Left renal cortex interstitium (tissue), 4 donors: ENCODE results near the gene DPYD. TPM values are rescaled to one million over a fixed set of nuclear protein-coding genes. Genes with fewer than 3 reads are reported as not detected.

Experiments
- DNase-seq, 4 donors: peaks; one replicate each; pipeline ENCODE4 v3.0.0-alpha.2; 2013; ENCODE audit warnings: low read depth in 4 of 4, low spot score in 2 of 4, missing footprints in 1 of 4
- polyA plus RNA-seq, 4 donors: library from polyadenylated mRNA; unstranded; fragments of 120-200 nt; gene quantifications; one replicate each; pipeline ENCODE4 v1.2.1, GENCODE V29; 2013; ENCODE audit not compliant: insufficient read length in 4 of 4

Gene DPYD
- polyA plus RNA-seq, 4 donors = 10.9 to 14.9 (median 12.9) TPM

DNA sequence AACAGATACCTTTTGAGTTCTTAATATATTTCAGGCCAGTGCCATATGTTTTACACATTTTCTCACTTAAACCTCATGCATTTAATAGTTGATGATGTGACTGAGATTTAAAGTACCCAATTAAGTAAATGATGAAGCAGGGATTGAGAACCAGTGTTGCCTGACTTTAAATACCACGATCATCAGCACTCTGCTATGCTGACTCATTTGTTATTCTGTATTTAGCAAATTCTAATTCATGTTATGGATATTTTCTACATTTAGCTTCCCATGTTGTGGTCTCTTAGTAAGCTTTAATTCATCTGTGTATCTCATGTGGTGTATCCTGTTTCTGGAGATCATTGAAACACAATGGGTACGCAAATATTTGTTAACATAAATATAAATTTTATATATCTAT is 836.3 kb downstream of the DPYD start:
- DNase-seq = no peak

DNA sequence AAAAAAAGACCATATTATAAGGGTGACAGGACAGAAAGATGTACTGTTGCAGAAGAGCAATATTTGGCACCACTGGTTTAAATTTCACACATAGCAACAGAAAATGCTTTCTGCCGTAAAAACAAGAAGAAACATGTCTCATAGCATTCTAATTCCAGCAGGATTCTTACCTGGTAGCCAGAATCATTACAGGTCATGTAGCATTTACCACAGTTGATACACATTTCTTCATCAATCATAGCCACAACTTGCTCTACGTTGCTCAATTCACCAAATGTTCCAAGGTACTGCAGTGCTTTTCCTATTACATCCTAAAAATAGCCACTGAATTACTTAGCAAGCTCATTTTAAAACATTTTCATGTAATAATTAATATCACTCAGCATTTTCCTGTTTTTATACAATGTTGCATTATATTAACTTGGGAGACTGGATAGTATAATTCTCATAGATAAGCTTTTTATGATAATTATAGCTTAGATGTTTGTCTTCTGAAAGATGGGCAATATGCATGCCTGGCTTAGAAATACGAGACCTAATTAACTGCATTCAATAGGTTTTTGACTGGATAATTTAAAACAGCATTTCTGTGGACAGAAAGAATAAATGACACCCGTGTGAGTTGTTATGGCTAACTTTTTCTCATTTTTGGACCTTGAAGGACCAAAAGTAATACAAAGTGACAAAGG is 838.5 kb downstream of the DPYD start:
- DNase-seq = no peak

DNA sequence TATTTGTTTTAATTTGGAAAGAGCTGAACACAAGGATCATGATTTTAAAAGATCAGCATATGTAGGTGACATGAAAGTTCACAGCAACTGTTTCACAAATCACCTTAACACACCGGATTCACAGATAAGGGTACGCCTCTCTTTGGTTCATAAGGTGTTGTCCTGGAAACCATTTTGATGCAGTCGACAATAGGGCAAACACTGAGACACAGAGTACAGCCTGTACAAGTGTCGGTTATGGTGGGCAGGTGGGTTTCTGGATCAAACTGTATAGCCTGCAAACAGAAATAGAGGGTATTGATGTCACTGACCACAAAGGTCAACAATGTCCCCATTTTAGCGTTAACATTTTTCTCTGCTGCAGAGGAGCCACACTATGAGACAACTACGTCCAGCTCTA is 842.0 kb downstream of the DPYD start:
- DNase-seq = no peak

- DNase-seq = no peak
These were observed 843.6 kb downstream of the DPYD start for GRCh38 chr1:97077221-97077620.

- no peak for DNase-seq
These were observed 846.1 kb downstream of the DPYD start for GRCh38 chr1:97074771-97075170.

GRCh38 chr1:97073936-97074335 is 846.9 kb downstream of the DPYD start:
- DNase-seq = no peak

- no peak for DNase-seq
These were observed 847.7 kb downstream of the DPYD start for GRCh38 chr1:97073169-97073568.

GRCh38 chr1:97071173-97071572 is 849.7 kb downstream of the DPYD start:
- DNase-seq = no peak

GRCh38 chr1:97070376-97070775 is 850.5 kb downstream of the DPYD start:
- no peak for DNase-seq

GRCh38 chr1:97069312-97069711 is 851.5 kb downstream of the DPYD start:
- no peak for DNase-seq

DNA sequence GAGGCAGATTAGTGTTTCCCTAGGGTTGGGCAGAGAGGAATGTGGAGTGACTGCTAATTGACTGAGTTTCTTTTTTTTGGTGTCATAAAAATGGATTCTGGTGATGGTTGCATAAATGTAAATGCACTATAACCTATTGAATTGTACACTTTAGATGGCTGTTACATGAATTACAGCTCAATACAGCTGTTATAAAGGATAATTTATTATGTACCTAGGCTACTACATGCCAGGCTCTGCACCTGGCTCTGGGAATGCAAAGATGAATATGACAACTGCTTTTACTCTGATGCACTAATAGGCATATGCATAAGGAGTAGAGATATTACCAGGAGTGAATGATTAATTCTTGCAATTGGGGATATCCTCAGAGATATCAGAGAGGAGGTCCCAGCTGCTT is 854.0 kb downstream of the DPYD start:
- no peak for DNase-seq

- DNase-seq = no peak
These were observed 857.3 kb downstream of the DPYD start for GRCh38 chr1:97063532-97063931.

- no peak for DNase-seq
These were observed 859.2 kb downstream of the DPYD start for GRCh38 chr1:97061604-97062003.

DNA sequence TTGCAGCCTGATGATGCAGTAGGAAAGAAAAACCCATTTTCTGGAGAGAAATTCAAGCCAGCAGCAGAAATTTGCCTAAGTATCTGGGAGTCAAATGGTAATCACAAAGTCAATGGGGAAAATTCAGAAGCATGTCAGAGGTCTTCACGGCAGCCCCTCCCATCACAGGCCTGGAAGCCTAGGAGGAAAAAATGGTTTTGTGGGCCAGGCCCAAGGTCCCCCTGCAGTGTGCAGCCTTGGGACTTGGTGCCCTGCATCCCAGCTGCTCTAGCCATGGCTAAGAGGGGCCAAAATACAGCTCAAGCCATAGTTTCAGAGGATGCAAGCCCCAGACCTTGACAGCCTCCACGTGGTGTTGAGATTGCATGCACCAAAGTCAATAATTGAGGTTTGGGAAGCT is 864.4 kb downstream of the DPYD start:
- DNase-seq = no peak

DNA sequence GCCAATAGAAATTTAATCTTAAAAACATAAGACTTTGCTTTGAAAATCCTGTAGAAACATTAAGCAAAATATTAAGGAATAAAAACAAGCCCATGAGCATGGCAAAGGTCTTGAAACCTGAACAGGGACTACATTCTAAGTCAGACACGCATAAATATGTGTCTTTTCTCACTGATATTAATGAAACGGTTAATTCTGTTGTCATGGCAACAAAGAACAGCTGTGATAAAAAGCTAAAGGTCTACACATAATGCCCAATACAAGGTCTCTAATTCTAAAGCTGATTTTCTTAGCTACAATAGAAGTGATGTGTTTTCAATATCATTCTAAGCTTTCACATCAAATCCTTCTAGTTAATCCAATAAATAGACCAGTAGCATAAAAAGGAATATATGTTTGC is 867.6 kb downstream of the DPYD start:
- DNase-seq = no peak

- no peak for DNase-seq
These were observed 869.0 kb downstream of the DPYD start for GRCh38 chr1:97051823-97052222.

GRCh38 chr1:97050506-97050905 is 870.3 kb downstream of the DPYD start:
- no peak for DNase-seq

DNA sequence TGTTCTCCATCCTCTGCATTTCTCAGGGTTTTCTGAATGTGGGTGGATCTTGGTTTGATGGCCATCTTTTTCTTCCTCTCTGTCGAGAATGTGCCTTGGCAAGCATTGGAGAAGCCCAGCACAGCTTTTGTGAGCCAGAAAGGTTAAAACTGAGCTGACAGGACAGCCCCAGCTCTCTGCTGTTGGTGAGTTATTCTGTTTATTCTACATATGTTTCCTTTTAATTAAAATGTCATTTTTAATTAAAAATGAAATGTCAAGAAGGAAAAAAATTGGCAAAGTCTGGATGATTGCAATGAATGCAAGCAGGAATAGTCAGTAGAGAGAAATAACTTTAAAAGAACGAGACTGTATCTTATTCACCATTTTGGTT is 873.4 kb downstream of the DPYD start:
- no peak for DNase-seq

- no peak for DNase-seq
These were observed 873.9 kb downstream of the DPYD start for GRCh38 chr1:97046765-97047420.

DNA sequence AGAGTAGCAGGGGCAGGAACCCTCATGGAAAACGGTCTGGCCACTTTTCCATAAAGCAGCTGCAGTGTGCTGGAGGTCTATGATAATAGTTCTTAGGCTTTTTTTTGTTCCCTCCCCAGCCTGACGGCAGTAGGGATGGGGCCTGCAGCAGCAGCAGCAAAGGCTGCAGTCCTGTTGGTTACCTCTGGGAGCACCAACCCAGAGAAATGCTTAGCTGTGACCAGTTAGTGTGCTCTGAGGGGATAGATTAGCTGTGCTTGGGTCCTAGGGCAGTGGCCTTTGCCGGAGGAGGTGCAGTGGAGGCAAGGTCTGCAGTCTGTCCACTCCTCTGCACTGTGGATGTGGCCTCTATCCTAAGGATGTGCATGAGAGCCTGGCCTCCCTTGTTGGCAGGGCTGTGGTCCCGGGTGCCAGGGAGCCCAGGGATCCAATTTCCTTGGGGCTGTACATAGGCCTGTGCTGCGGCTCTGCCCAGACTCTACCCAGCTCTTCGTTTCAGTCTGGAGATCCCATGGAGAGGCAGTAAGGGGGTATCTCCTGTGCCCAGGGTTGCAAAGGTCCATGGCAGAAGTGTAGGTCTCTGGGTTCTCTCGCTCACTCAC is 876.6 kb downstream of the DPYD start:
- DNase-seq = no peak

- no peak for DNase-seq
These were observed 878.3 kb downstream of the DPYD start for GRCh38 chr1:97042551-97042950.

GRCh38 chr1:97041026-97041425 is 879.8 kb downstream of the DPYD start:
- DNase-seq = no peak
